GM18508 (cell line): ENCODE results near the gene ZNF747.
"Not testable (repeated sequence)": the region's sequence is repeated elsewhere in the genome, so short reads cannot be mapped to it uniquely, and the experiment has no call there.

Experiments used
- ATAC-seq: cut with Tn5 transposase; IDR thresholded peaks from one replicate; pipeline ENCODE4 v1.9.1; 2021; ENCODE audit warnings: moderate number of reproducible peaks; ENCODE audit not compliant: insufficient read depth, unreplicated experiment

ZNF747 gene

GRCh38 chr16:30558789-30559377 is 24.2 kb upstream of the ZNF747 start:
- no peak for ATAC-seq

GRCh38 chr16:30557957-30558788 is 23.5 kb upstream of the ZNF747 start, which contains the start of gene ZNF764:
Gene ZNF764, minus strand, starts transcription at chr16:30558374. Its CDS starts 192 bp downstream, at chr16:30558182.
- peak; percentile 52 for ATAC-seq

GRCh38 chr16:30557707-30557956 is 23.0 kb upstream of the ZNF747 start:
- no peak for ATAC-seq

GRCh38 chr16:30556125-30556473 is 21.4 kb upstream of the ZNF747 start:
- ATAC-seq = no peak

- no peak for ATAC-seq
Observed at GRCh38 chr16:30555315-30556124, 20.9 kb upstream of the ZNF747 start.

- ATAC-seq = no peak
Observed at GRCh38 chr16:30554557-30555314, 20.1 kb upstream of the ZNF747 start.

- ATAC-seq = no peak
Observed at GRCh38 chr16:30553393-30553899, 18.8 kb upstream of the ZNF747 start.

GRCh38 chr16:30552956-30553355 is 18.3 kb upstream of the ZNF747 start:
- ATAC-seq = no peak

- ATAC-seq = no peak
Observed at GRCh38 chr16:30551781-30552180, 17.1 kb upstream of the ZNF747 start.

- no peak for ATAC-seq
Observed at GRCh38 chr16:30548416-30549253, 14.0 kb upstream of the ZNF747 start.

- ATAC-seq = no peak
Observed at GRCh38 chr16:30546115-30546514, 11.5 kb upstream of the ZNF747 start.

- ATAC-seq = no peak
Observed at GRCh38 chr16:30543067-30543466, 8.4 kb upstream of the ZNF747 start.

- no peak for ATAC-seq
Observed at GRCh38 chr16:30541502-30542329, 7.1 kb upstream of the ZNF747 start.

- ATAC-seq = not testable (repeated sequence)
Observed at GRCh38 chr16:30540916-30541464, 6.3 kb upstream of the ZNF747 start.

GRCh38 chr16:30539986-30540526 is 5.4 kb upstream of the ZNF747 start:
- not testable (repeated sequence) for ATAC-seq

GRCh38 chr16:30539000-30539964 is 4.6 kb upstream of the ZNF747 start:
- ATAC-seq = no peak
